ENCODE measurements around the gene MCRIP1. TPM values are rescaled to one million over a fixed set of nuclear protein-coding genes. Genes with fewer than 3 reads are reported as not detected.

MCRIP1 gene
- total and polyA plus RNA-seq, 8 donors = 61.7 to 97.6 (median 80.7) TPM

DNA sequence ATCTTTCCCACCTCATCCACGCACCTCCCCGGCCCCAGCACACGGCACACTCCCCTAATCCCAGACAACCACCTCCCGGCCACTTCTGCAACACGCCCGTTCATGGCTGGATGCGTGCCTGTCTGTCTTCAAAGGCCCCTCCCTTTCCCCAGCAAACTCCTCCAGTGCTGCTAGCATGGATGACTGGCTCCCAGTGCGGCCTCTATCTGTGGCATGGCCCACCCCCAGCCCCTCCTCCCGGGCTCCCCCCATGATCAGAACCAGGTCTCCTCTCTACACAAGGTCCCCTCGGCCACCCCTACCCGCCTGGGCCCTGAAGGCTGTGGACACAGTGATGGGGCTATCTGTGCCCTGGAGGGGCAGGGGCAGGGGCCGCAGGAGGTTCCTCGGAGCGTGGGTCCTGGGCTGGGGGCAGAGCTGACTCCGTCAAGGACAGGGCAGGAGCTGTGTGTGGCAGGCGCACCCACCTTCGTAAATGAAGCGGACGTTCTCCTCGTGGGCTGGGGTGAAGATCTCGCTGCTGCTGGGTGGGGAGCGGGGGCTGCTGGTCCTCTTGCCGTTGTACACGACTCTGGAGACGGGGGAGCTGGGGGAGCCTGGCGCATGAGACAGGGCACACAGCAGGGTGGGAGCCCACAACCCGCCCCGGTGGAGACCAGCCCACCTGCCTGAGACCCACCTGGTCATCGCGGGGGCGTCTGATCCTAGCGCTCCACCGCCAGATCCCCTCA, 9.1 kb downstream of the MCRIP1 start:
- Histone ChIP-seq H3K27ac (no peak overlapping the region), H3K9me3 (no peaks in the 10 kb centered on the region), H3K4me1 (peaks cover 15 to 28% of the 10 kb centered on the region in 2 donors), H3K27me3 (peaks cover 0 to 9% of the 10 kb centered on the region in 2 donors), H3K4me3 (no peak overlapping the region), H3K36me3 (peaks cover 0 to 26% of the 10 kb centered on the region in 2 donors)
- DNase-seq = peak in 1 of 4 donors; percentile 54
- intact Hi-C loops (cut with DNase I) = no loop called here
- TF ChIP-seq, protein P1, sequence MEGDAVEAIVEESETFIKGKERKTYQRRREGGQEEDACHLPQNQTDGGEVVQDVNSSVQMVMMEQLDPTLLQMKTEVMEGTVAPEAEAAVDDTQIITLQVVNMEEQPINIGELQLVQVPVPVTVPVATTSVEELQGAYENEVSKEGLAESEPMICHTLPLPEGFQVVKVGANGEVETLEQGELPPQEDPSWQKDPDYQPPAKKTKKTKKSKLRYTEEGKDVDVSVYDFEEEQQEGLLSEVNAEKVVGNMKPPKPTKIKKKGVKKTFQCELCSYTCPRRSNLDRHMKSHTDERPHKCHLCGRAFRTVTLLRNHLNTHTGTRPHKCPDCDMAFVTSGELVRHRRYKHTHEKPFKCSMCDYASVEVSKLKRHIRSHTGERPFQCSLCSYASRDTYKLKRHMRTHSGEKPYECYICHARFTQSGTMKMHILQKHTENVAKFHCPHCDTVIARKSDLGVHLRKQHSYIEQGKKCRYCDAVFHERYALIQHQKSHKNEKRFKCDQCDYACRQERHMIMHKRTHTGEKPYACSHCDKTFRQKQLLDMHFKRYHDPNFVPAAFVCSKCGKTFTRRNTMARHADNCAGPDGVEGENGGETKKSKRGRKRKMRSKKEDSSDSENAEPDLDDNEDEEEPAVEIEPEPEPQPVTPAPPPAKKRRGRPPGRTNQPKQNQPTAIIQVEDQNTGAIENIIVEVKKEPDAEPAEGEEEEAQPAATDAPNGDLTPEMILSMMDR (IDR thresholded peaks at IDR 0.05) = no peak
- ATAC-seq = no peak

DNA sequence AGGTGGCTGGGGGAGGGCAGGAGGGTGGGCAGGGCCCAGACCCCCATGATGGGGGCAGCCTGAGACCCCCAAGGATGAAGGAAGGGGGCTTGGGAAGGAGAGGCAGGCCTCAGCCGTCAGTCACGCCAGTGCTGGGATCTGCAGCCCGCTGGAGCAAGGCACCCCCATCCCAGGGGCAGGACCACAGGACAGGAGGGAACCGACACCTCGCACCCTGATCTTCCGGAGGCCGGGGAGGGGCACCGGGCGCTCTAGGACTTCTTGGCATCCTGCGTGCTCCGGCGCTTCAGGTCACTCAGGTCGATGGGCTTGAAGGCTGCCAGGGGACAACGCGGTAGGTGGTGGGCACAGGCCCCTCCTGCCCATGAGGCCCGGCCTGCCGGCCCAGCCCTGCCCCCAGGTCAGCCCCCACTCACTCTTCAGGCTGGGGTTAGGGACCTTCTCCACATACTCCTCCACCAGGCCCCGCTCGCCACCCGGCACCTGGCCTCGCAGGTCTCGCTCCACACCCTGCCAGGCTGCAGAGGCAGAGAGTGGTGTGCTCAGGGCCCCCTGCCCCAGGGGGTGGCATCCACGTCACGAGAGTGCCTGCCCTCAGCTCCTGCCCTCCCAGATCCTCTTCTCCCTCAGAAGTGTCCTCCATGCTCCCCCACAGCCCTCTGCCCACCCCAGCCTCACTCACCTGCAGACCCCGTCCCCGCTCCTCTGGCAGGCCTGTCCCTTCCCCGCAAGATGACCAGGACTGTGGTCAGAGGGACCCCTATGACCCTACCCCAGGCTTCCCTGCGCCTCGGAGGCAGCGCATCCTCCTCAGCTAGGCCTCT, 9.9 kb downstream of the MCRIP1 start:
- Histone ChIP-seq H3K4me1 (peaks cover 15 to 28% of the 10 kb centered on the region in 2 donors), H3K27ac (peak overlapping the region in 1 of 2 donors; percentile 76), H3K36me3 (peaks cover 0 to 26% of the 10 kb centered on the region in 2 donors), H3K27me3 (peaks cover 0 to 9% of the 10 kb centered on the region in 2 donors), H3K9me3 (no peaks in the 10 kb centered on the region), H3K4me3 (no peak overlapping the region)
- TF ChIP-seq, protein P1 (IDR thresholded peaks at IDR 0.05) = no peak
- intact Hi-C loops (cut with DNase I) = no loop called here
- DNase-seq (peak in 1 of 4 donors; percentile 58), ATAC-seq (no peak)

DNA sequence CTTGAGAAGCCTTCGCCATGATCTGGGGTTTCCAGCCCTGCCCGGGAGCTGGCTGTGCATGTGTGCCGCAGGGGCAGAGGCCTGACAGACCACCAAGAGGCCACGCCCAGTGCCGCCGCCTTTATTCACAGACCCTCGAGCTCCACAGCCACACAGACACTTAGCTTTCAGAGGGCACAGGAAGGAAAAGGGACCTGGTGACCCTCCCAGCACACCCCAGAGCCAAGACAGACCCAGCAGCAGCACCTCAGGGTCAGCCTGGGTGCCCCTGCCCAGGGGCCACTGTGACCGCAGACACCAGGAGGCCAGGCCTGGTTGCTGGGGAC, 10.8 kb downstream of the MCRIP1 start:
- peaks cover 0 to 26% of the 10 kb centered on the region in 2 donors for H3K36me3 ChIP-seq
- peak overlapping the region; percentile 61 to 76 for H3K27ac ChIP-seq
- intact Hi-C loops (cut with DNase I) = no loop called here
- no peak overlapping the region for H3K4me3 ChIP-seq
- DNase-seq (no peak), ATAC-seq (no peak)
- H3K27me3 ChIP-seq = peaks cover 0 to 10% of the 10 kb centered on the region in 2 donors
- H3K4me1 ChIP-seq = peaks cover 15 to 28% of the 10 kb centered on the region in 2 donors
- H3K9me3 ChIP-seq = no peaks in the 10 kb centered on the region
- TF ChIP-seq, protein P1 (IDR thresholded peaks at IDR 0.05) = no peak

DNA sequence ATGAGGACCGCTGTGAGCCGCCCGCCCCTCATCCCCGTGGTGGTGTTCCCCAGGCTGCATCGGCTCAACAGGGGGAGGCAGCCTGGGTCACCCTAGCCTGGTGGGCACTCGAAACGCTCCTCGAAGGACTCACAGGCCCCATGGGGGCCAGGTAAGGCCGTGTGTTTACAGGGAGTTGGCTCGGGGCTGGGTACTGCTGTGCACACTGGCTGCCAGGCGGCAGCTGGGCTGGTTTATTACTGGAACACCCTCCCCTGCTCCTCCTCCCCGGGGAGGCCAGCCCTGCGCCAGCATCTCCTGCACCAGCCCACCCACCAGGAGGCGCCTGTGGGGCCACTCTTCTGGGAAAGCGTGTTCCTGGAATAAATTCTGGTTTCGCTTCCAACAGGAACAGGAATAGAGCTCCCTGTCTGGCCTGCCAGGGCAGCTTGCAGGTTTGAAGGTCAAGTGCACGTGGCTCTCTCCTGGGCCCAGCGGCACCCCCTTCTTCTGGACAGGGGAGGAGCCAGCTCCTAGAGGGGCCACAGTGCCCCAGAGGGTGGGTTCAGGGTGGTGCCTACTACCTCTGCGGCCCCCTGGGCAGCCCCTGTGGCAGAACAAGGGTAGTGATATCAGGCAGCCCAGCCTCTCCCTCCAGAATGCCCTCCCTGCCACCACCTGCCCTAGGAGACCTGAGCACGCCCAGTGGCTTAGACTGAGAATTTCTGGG, 11.3 kb downstream of the MCRIP1 start:
- ATAC-seq (peak; percentile 97), DNase-seq (peak in 3 of 4 donors; percentile 39 to 92 (median 86))
- H3K27ac ChIP-seq = peak overlapping the region; percentile 61 to 76
- no peaks in the 10 kb centered on the region for H3K9me3 ChIP-seq
- peaks cover 0 to 15% of the 10 kb centered on the region in 2 donors for H3K27me3 ChIP-seq
- H3K36me3 ChIP-seq = peaks cover 0 to 26% of the 10 kb centered on the region in 2 donors
- no peak overlapping the region for H3K4me3 ChIP-seq
- intact Hi-C loops (cut with DNase I) = no loop called here
- H3K4me1 ChIP-seq = peaks cover 15 to 28% of the 10 kb centered on the region in 2 donors
- TF ChIP-seq, protein P1 (IDR thresholded peaks at IDR 0.05) = peak; percentile 40 to 71

All from left lung (tissue), 10 donors.